IPS-18c (cell line): ENCODE results near the gene MUC2.

Source experiments
- H3K4me3 ChIP-seq: 2 replicates; pipeline ENCODE4 v1.7.0; 2013; ENCODE audit warnings: low read depth, mild to moderate bottlenecking, low read length, moderate library complexity; ENCODE audit not compliant: insufficient read depth
- H3K9me3 ChIP-seq: one replicate; pipeline ENCODE4 v1.6.1; 2013; ENCODE audit warnings: mild to moderate bottlenecking, low read length, moderate library complexity; ENCODE audit not compliant: control insufficient read depth, insufficient read depth

Gene MUC2

GRCh38 chr11:1077417-1078119 lies 2.9 kb downstream of the MUC2 start:
- no peaks in the 10 kb centered on the region for H3K9me3 ChIP-seq
- H3K4me3 ChIP-seq, result no peak overlapping the region

GRCh38 chr11:1078191-1078601 lies 3.5 kb downstream of the MUC2 start:
- no peak overlapping the region for H3K4me3 ChIP-seq
- no peaks in the 10 kb centered on the region for H3K9me3 ChIP-seq

GRCh38 chr11:1081601-1082311 lies 7.1 kb downstream of the MUC2 start:
- Histone ChIP-seq H3K9me3 (no peaks in the 10 kb centered on the region), H3K4me3 (no peak overlapping the region)

- H3K4me3 ChIP-seq, result no peak overlapping the region
Observed at GRCh38 chr11:1082346-1082727, 7.7 kb downstream of the MUC2 start.

GRCh38 chr11:1082728-1083620 lies 8.3 kb downstream of the MUC2 start:
- no peak overlapping the region for H3K4me3 ChIP-seq
- H3K9me3 ChIP-seq, result no peaks in the 10 kb centered on the region

More at GRCh38 chr11:1082346-1082727, 7.7 kb downstream of the MUC2 start:
- H3K9me3 ChIP-seq, result no peaks in the 10 kb centered on the region

- no peaks in the 10 kb centered on the region for H3K9me3 ChIP-seq
Observed at GRCh38 chr11:1083621-1084551, 9.2 kb downstream of the MUC2 start.

GRCh38 chr11:1084561-1085439 lies 10.1 kb downstream of the MUC2 start:
- no peaks in the 10 kb centered on the region for H3K9me3 ChIP-seq
- H3K4me3 ChIP-seq, result no peak overlapping the region

More at GRCh38 chr11:1083621-1084551, 9.2 kb downstream of the MUC2 start:
- no peak overlapping the region for H3K4me3 ChIP-seq

GRCh38 chr11:1085440-1086170 lies 10.9 kb downstream of the MUC2 start:
- no peak overlapping the region for H3K4me3 ChIP-seq
- H3K9me3 ChIP-seq, result no peaks in the 10 kb centered on the region

- Histone ChIP-seq H3K4me3 (no peak overlapping the region), H3K9me3 (no peaks in the 10 kb centered on the region)
Observed at GRCh38 chr11:1086171-1087102, 11.8 kb downstream of the MUC2 start.

- no peak overlapping the region for H3K4me3 ChIP-seq
- no peaks in the 10 kb centered on the region for H3K9me3 ChIP-seq
Observed at GRCh38 chr11:1087279-1087960, 12.7 kb downstream of the MUC2 start.

GRCh38 chr11:1087961-1088926 lies 13.6 kb downstream of the MUC2 start:
- H3K9me3 ChIP-seq, result no peaks in the 10 kb centered on the region
- H3K4me3 ChIP-seq, result no peak overlapping the region

- Histone ChIP-seq H3K9me3 (no peaks in the 10 kb centered on the region), H3K4me3 (no peak overlapping the region)
Observed at GRCh38 chr11:1088927-1089737, 14.5 kb downstream of the MUC2 start.
